SK-N-MC (cell line): ENCODE measurements around the gene SOX2.

Source experiments
- DNase-seq: peaks from one replicate; pipeline ENCODE4 v3.0.0-alpha.2; 2011; ENCODE audit warnings: low read depth, low spot score
- H3K27ac ChIP-seq: fragments of 200-600 bp; sonication (generic); 2 replicates; pipeline ENCODE4 v1.5.1; 2016; ENCODE audit warnings: mixed run types
- H3K36me3 ChIP-seq: fragments of 200-600 bp; sonication (generic); 2 replicates; pipeline ENCODE4 v1.6.1; 2017; ENCODE audit warnings: antibody characterized with exemption, low read length, mixed read lengths; ENCODE audit not compliant: insufficient read depth
- H3K4me3 ChIP-seq: fragments of 200-600 bp; sonication (generic); 2 replicates; pipeline ENCODE4 v1.5.1; 2016
- H3K9ac ChIP-seq: fragments of 200-600 bp; sonication (generic); 2 replicates; pipeline ENCODE4 v1.8.0; 2017; ENCODE audit warnings: mixed run types, mixed read lengths; ENCODE audit not compliant: insufficient read length
- H3K9me3 ChIP-seq: fragments of 200-600 bp; sonication (generic); 2 replicates; pipeline ENCODE4 v1.6.1; 2017; ENCODE audit warnings: low read depth, mild to moderate bottlenecking, antibody characterized with exemption, low read length, moderate library complexity, mixed read lengths
- EZH2 ChIP-seq: fragments of 200-600 bp; sonication (generic); IDR thresholded peaks from one replicate; pipeline ENCODE4 v1.6.1; 2017; ENCODE audit warnings: antibody characterized with exemption
- FOXP2 ChIP-seq: optimal IDR thresholded peaks from 2 replicates; pipeline ENCODE3; 2011; ENCODE audit warnings: mild to moderate bottlenecking, moderate library complexity; ENCODE audit not compliant: insufficient read depth; ENCODE audit errors: extremely low read length, control extremely low read depth
- POLR2AphosphoS5 ChIP-seq: IDR thresholded peaks from 2 replicates; pipeline ENCODE4 v1.6.1; 2012; ENCODE audit warnings: mild to moderate bottlenecking, low read depth, low read length, borderline replicate concordance

Gene SOX2

DNA sequence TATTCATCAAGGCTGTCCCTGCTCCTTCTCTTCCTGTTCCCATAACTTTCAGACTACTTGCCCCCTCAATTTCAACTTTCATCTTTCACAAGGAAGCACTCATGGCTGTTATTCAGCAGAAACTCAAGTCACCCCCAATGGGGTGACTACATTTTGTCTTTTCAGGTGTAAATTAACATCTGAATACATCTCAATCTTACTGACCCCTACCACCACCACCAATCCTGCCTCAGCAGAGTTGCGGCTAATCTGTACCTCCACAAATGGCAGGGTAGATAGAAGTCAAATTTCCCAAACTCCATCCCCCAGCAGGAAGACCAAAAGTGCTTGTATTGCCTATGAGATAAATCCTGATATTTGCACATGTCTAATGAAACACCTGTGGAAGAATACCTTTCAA is 19.2 kb downstream of the SOX2 start:
- Histone ChIP-seq H3K27ac (peak overlapping the region; percentile 94), H3K36me3 (no peaks in the 10 kb centered on the region), H3K4me3 (peak overlapping the region; percentile 63), H3K9me3 (no peaks in the 10 kb centered on the region), H3K9ac (peak overlapping the region; percentile 66)
- DNase-seq = no peak
- TF ChIP-seq FOXP2 = no peak
- TF ChIP-seq EZH2 = no peak
- TF ChIP-seq POLR2AphosphoS5 = no peak

DNA sequence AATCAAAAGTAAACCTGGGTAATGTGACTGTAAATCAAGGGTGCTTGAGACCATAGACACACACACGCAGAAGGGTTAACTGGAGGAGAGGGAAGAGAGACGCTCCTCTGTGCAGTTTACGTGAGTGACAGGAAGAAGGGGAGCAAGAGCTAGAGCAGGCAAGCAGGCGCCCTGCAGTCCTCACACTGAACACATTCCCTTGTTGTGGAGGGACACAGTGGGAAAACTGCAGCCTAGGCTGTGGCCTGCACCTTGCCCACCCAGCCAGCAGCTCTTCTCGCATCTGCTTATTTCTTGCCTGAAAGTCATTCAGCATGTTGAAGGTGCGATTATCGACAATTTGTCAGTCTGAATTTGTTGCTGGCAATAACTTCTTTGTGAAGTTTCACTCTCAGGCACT is 24.2 kb downstream of the SOX2 start:
- TF ChIP-seq FOXP2 (no peak), POLR2AphosphoS5 (no peak), EZH2 (no peak)
- no peak for DNase-seq
- Histone ChIP-seq H3K36me3 (no peaks in the 10 kb centered on the region), H3K27ac (0 out of 2 replicates have a peak overlapping the region, but pooled peaks have one; percentile 12), H3K9me3 (no peaks in the 10 kb centered on the region), H3K9ac (no peak overlapping the region), H3K4me3 (no peak overlapping the region)

GRCh38 chr3:181738551-181738950 is 26.8 kb downstream of the SOX2 start:
- DNase-seq = no peak
- Histone ChIP-seq H3K36me3 (no peaks in the 10 kb centered on the region), H3K9me3 (no peaks in the 10 kb centered on the region), H3K9ac (no peak overlapping the region), H3K27ac (peak overlapping the region; percentile 16; the same call in 1 of the 2 replicates), H3K4me3 (no peak overlapping the region)
- TF ChIP-seq EZH2 (no peak), POLR2AphosphoS5 (no peak), FOXP2 (no peak)

- TF ChIP-seq EZH2 (no peak), POLR2AphosphoS5 (no peak), FOXP2 (no peak)
- Histone ChIP-seq H3K27ac (no peak overlapping the region), H3K36me3 (no peaks in the 10 kb centered on the region), H3K4me3 (no peak overlapping the region), H3K9me3 (no peaks in the 10 kb centered on the region), H3K9ac (no peak overlapping the region)
- DNase-seq = no peak
Measured at GRCh38 chr3:181739628-181740027, 27.9 kb downstream of the SOX2 start.

DNA sequence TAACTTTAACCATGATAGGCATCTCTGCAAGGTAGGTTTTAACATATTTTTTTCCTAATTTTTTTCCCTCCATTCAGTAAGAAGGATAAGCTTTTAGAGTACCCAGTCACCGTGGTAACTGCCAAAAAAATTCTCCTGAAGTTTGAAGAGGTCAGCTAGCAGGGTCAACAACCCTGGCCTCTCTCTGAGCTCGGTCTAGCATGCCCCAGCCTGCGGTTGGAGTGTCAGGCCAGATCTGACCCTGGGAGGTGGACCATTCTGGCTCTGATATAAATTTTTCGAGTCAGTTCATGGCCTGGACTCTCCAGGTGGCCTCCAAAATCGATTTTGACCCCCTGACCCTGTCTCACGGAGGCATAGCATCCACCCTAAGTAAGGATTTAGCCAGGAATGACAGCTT is 29.7 kb downstream of the SOX2 start:
- no peak for TF ChIP-seq EZH2
- TF ChIP-seq POLR2AphosphoS5 = no peak
- TF ChIP-seq FOXP2 = no peak
- no peak overlapping the region for H3K27ac ChIP-seq
- no peaks in the 10 kb centered on the region for H3K36me3 ChIP-seq
- no peak overlapping the region for H3K4me3 ChIP-seq
- DNase-seq = no peak
- H3K9ac ChIP-seq = no peak overlapping the region
- H3K9me3 ChIP-seq = no peaks in the 10 kb centered on the region

GRCh38 chr3:181752202-181752671 is 40.5 kb downstream of the SOX2 start:
- Histone ChIP-seq H3K36me3 (no peaks in the 10 kb centered on the region), H3K9me3 (no peaks in the 10 kb centered on the region), H3K4me3 (no peak overlapping the region), H3K27ac (peak overlapping the region; percentile 2; the same call in 1 of the 2 replicates), H3K9ac (no peak overlapping the region)
- no peak for TF ChIP-seq EZH2
- TF ChIP-seq POLR2AphosphoS5 = no peak
- no peak for TF ChIP-seq FOXP2
- DNase-seq = no peak

- no peak overlapping the region for H3K4me3 ChIP-seq
- H3K9ac ChIP-seq = no peak overlapping the region
- no peaks in the 10 kb centered on the region for H3K36me3 ChIP-seq
- TF ChIP-seq EZH2 = no peak
- no peak for TF ChIP-seq FOXP2
- TF ChIP-seq POLR2AphosphoS5 = no peak
- no peak overlapping the region for H3K27ac ChIP-seq
- DNase-seq = no peak
- H3K9me3 ChIP-seq = no peaks in the 10 kb centered on the region
Measured at GRCh38 chr3:181753391-181753790, 41.7 kb downstream of the SOX2 start.

DNA sequence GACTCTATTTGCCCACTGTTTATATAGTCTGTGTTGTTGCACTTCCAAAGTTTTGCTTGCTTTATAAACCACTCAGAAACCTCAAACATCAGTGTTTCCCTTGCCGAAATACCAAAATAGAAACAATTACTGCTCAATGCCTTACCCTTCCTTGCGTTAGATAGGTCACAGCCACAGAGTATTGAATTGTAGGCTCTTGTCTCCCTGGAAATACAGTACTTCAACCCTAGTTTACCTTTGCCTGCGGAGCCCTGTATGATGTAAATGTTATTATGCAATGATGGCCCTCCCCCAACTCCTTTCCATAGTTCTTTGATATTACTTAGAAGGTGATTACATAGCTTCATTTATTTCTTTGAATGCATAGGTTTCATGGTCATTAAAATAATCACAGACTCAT is 44.2 kb downstream of the SOX2 start:
- Histone ChIP-seq H3K4me3 (no peak overlapping the region), H3K9ac (no peak overlapping the region)
- DNase-seq = no peak

DNA sequence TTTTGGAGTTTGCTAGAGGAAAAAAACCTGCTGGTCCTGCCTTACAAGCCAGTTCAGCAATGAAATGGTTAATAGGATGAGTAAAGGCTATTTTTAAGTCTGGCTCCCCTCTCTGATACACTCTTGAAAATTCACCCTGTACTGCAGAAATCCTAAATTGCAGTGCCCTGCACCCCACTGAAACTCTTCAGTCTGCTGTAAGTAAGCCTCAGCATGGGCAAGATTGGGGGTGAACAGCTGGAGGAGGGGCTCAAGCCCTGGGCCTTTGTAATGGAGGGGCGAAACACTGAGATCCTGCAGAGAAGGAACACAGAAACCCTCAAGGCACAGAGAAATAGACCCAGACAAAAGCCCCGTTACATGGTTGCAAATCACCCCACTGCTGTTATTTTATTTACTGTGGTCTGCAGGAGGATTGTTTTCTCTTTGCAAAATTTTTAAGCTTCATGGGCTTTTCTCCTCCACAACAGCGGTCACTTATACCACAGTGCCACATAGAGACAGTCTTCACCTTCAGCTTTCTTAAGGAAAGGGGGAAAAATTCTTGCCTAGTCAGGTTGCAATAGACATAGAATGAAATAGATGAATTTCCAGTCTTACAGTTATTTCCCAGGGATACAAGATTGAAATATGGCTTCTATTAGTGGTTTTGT is 45.0 kb downstream of the SOX2 start:
- Histone ChIP-seq H3K27ac (peak overlapping the region; percentile 16; the same call in 1 of the 2 replicates), H3K9me3 (no peaks in the 10 kb centered on the region), H3K9ac (peak overlapping the region; percentile 4), H3K36me3 (no peaks in the 10 kb centered on the region), H3K4me3 (peak overlapping the region; percentile 3; the same call in 1 of the 2 replicates)
- TF ChIP-seq POLR2AphosphoS5 = no peak
- no peak for TF ChIP-seq FOXP2
- no peak for TF ChIP-seq EZH2
- DNase-seq = no peak

More for the DNA sequence above, 44.2 kb downstream of the SOX2 start:
- TF ChIP-seq POLR2AphosphoS5 (no peak), EZH2 (no peak), FOXP2 (no peak)
- no peak overlapping the region for H3K27ac ChIP-seq
- no peaks in the 10 kb centered on the region for H3K9me3 ChIP-seq
- no peaks in the 10 kb centered on the region for H3K36me3 ChIP-seq
